ENCODE data around the gene RDX.

RDX gene

GRCh38 chr11:110125632-110126031 lies 170.8 kb downstream of the RDX start:
- no peak for DNase-seq
